GM18517 (cell line): ENCODE measurements around the gene TBX15.

Experiments
- ATAC-seq: cut with Tn5 transposase; IDR thresholded peaks from one replicate; pipeline ENCODE4 v1.9.1; 2021; ENCODE audit warnings: mild to moderate bottlenecking, moderate library complexity; ENCODE audit not compliant: unreplicated experiment

TBX15 gene

GRCh38 chr1:119002028-119002686, 14.0 kb upstream of the TBX15 start:
- ATAC-seq = no peak

GRCh38 chr1:119001181-119002027, 13.3 kb upstream of the TBX15 start:
- no peak for ATAC-seq

GRCh38 chr1:119000371-119001180, 12.4 kb upstream of the TBX15 start:
- ATAC-seq = no peak

GRCh38 chr1:118999348-119000071, 11.4 kb upstream of the TBX15 start:
- no peak for ATAC-seq

GRCh38 chr1:118998171-118998570, 10.0 kb upstream of the TBX15 start:
- no peak for ATAC-seq

GRCh38 chr1:118997225-118997624, 9.1 kb upstream of the TBX15 start:
- ATAC-seq = no peak

GRCh38 chr1:118995312-118996016, 7.3 kb upstream of the TBX15 start:
- no peak for ATAC-seq

- no peak for ATAC-seq
These were observed 5.5 kb upstream of the TBX15 start for GRCh38 chr1:118993700-118994026.

- ATAC-seq = no peak
These were observed 4.9 kb upstream of the TBX15 start for GRCh38 chr1:118992868-118993699.

GRCh38 chr1:118992237-118992825, 4.2 kb upstream of the TBX15 start:
- ATAC-seq = no peak

GRCh38 chr1:118991448-118991847, 3.3 kb upstream of the TBX15 start:
- ATAC-seq = no peak

GRCh38 chr1:118990513-118991152, 2.5 kb upstream of the TBX15 start:
- no peak for ATAC-seq

- ATAC-seq = no peak
These were observed 1.8 kb upstream of the TBX15 start for GRCh38 chr1:118989878-118990378.

GRCh38 chr1:118989006-118989815, 1.1 kb upstream of the TBX15 start:
- ATAC-seq = no peak

- no peak for ATAC-seq
These were observed 516 bp downstream of the TBX15 start for GRCh38 chr1:118987468-118988185.

- ATAC-seq = no peak
These were observed 1.3 kb downstream of the TBX15 start for GRCh38 chr1:118986555-118987467.
